Frontal cortex (tissue), 4 donors: Measurements from ENCODE around the gene THRAP3. TPM values are rescaled to one million over a fixed set of nuclear protein-coding genes. Genes with fewer than 3 reads are reported as not detected.
"Not testable (repeated sequence)": the region's sequence is repeated elsewhere in the genome, so short reads cannot be mapped to it uniquely, and the experiment has no call there.

Experiments used
- DNase-seq, 2 donors: peaks; one replicate each; pipeline ENCODE4 v3.0.0; 2012; ENCODE audit warnings: low spot score in 2 of 2
- FAIRE-seq: peaks from 2 replicates; lab custom pipeline; 2012; peaks lifted over from hg19 to GRCh38; lab: Jason Lieb, UNC
- total RNA-seq: library from RNA; depleted of rRNA; stranded (reverse); fragments of >200 nt; gene quantifications from one replicate; pipeline ENCODE4 v1.2.3, GENCODE V29; 2014
- donor health status: control.
- donor health status: control.
- donor health status: control.

THRAP3 gene
- total RNA-seq, 1 donor from 2014 or later, result 80.3 TPM

DNA sequence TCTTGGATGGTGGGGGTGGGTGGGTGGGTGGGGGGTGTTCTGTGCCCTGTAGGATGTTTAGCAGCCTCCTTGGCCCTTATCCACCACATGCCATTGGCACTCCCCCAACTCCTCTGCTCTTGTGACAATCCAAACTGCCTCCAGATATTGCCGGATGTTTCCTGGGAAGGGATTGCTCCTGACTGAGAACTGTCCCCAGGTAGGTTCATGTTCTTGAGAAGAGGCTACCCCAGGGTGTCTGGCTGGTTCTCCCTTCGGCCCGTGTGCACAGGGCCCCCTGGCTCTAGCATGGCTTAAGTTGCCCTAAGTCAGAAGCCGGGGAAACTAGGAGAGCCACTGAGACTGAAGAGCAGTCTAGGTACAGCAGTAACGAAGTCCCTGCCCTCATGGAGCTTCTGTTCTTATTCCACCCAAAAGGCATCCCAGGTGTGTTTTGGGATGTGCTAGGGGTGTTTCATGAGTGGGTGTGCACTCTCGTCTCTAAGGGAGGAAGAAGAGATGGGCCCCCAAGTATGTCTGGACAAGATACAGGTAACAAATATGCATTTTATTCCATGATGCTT is 19.8 kb upstream of the THRAP3 start:
- FAIRE-seq (no peak), DNase-seq (no peak)

DNA sequence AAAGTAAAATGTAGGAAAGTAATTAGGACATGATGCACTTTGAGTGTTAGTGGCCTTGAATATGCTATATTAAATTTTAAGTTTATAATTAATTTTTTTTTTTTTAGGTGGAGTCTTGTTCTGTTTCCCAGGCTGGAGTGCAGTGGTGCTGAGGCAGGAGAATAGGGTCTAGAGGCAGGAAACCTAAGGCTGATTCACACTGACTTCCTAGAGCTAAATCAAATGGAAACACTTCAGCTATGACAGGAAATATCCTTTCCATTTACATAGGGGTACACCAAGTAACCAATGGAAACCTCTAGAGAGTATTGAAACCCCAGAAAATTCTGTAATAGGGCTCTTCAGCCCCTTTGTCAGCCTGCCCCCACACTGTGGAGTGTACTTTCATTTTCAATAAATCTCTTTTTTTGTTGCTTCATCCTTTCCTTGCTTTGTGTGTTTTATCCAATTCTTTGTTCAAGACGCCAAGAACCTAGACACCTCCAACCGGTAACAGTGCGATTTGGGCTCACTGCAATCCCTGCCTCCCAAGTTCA is 17.9 kb upstream of the THRAP3 start:
- DNase-seq, result no peak
- FAIRE-seq, result no peak

DNA sequence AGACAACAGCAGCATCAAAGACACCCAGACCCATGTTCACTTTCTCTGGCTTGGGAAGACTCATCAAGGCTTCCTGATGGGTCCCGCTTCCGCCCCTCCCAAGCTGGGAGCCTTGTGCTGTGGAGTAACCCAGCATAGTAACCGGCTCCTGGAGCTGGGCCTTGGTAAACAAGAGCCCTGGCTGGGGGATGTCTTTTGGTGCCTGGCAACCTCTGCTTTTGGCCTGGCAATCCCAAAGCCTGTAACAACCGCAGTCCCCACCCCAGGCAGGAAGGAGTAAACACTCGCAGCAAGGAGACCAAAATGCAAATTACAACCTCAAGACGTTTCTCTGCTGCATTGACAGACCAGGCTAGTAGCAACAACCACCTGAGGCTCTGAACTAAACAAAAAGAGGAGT is 16.9 kb upstream of the THRAP3 start:
- FAIRE-seq, result no peak
- DNase-seq, result no peak

DNA sequence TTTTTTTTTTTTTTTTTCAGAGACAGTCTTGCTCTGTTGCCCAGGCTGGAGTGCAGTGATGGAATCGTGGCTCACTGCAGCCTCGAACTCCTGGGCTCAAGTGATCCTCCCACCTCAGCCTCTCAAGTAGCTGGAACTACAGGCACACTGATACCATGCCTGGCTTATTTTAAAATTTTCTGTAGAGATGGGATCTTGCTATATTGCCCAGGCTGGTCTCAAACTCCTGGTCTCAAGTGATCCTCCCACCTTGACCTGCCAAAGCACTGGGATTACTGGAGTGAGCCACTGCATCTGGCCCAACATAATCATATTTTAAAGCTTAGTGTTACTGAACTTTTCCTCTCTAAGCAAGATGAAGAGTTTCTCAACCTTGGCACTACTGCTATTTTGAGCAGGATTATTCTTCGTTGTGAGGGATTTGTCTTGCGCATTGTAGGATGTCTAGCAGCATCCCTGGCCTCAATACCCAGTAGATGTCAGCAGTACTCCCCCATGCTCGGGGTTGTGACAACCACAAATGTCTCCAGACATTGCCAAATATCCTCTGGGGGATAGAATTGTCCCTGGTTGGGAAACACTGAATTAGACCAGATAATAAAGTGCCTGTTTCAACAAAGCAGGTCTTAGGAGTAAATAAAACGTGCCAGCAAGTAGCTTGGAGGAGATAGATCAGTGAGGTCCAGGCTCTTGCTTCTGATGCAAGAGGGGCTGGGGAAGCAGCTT is 15.1 kb upstream of the THRAP3 start:
- DNase-seq, result no peak
- no peak for FAIRE-seq

DNA sequence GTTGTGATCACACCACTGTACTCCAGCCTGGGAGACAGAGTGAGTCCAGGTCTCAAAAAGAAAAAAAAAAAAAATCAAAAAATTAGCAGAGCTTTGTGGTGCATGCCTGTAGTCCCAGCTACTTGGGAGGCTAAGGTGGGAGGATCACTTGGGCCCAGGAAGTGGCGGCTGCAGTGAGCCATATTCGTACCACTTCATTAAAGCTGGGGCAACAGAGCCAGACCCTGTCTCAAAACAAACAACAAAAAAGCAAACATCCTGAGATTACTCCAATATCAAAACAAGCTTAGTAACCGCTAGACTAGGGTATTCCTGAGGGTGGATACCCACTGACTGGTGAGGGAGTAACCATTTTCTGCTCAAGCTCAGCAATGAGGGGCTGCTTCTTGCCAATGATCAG is 12.9 kb upstream of the THRAP3 start:
- FAIRE-seq, result no peak
- no peak for DNase-seq

DNA sequence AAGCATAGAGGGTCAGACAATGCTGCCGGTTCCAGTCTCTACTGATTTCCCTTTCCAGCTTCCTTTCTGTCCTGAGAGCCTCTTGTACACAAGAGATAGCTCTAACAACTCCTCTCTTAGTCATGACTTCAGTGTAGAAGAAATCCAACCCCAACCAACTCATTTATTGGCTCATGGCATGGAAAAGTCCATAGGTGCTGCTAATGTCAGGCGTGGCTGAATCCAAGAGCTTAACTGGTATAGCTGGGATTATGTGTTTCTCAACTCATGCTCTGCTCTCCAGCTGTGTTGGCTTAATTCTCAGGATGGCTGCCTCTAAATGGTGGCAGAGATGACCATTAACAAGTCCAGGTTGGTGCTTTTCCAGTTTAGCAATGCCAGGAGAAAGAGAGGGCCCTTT is 12.4 kb upstream of the THRAP3 start:
- FAIRE-seq, result no peak
- DNase-seq, result no peak

DNA sequence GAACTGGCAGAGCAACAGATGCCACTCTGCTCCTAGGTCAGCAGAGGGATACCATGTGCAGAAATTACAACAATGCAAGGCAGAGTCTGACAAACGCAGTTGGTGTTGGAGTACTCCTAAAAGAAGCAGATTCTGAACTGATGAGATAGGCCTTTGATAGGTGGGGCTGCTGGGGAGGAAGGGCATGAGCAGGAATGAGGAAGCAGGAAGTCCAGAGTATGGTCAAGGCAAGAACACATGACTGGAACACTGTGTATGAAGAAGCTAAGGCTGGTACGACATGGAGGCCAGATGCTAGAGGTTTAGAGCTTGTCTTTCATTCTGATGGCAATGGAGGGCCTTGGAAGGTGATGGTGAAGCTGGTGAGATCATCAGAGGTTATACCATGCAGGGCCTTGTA is 11.5 kb upstream of the THRAP3 start:
- DNase-seq, result no peak
- no peak for FAIRE-seq

DNA sequence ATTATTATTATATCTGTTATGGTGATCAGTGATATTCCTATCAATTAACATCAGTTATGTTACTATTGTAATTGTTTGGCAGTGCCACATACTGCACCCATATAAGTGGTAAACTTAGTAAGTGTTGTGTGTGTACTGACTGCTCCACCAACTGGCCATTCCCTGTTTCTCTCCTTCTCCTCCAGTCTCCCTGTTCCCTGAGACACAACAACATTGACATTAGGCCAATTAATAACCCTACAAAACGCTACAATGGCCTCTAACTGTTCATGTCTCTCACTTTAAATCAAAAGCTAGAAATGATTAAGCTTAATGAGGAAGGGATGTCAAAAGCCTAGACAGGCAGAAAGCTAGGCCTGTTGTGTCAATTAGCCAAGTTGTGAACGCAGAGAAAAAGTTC is 6.6 kb upstream of the THRAP3 start:
- FAIRE-seq (no peak), DNase-seq (no peak)

DNA sequence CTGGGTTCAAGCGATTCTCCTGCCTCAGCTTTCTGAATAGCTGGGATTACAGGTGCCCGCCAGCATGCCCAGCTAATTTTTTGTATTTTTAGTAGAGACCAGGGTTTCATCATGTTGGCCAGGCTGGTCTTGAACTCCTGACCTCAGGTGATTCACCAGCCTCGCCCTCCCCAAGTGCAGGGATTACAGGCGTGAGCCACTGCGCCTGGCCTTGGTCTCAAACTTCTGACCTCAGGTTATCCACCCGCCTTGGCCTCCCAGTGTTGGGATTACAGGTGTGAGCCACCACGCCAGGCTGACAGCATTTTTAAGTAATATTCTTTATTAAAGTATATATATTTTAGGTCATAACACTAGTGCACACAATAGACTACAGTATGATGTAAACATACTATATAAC is 2.3 kb upstream of the THRAP3 start:
- not testable (repeated sequence) for FAIRE-seq, DNase-seq

DNA sequence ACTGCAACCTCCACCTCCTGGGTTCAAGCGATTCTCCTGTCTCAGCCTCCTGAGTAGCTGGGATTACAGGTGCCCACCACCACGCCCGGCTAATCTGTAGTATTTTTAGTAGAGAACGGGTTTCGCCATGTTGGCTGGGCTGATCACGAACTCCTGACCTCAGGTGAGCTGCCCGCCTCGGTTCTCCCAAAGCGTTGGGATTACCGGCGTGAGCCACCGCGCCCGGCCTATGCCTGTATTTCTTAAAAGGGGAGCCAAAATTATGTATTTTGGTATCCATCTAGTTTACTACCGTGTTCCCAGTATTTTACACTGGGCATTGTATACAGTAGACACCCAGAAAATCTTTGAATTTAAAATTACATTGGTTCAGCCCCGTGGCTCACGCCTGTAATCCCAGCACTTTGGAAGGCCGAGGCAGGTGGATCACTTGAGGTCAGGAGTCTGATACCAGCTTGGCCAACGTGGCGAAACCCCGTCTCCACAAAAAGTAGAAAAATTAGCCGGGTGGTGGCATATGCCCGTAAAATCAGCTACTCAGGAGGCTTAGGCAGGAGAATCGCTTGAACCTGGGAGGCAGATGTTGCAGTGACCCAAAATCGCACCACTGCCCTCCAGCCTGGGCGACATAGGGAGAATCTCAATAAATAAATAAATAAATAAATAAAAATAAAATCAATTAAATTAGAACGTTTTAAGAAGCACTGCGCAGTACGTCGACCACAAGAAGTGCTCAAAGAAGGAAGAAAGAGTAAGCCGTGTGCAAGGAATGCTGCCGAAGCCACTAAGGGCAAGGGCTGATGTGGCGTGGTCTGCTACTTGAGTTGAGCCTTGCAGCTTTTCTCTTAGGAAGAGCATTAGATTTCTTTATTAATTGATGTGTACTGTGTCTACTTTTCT is 1.5 kb upstream of the THRAP3 start:
- no peak for FAIRE-seq
- DNase-seq, result no peak

DNA sequence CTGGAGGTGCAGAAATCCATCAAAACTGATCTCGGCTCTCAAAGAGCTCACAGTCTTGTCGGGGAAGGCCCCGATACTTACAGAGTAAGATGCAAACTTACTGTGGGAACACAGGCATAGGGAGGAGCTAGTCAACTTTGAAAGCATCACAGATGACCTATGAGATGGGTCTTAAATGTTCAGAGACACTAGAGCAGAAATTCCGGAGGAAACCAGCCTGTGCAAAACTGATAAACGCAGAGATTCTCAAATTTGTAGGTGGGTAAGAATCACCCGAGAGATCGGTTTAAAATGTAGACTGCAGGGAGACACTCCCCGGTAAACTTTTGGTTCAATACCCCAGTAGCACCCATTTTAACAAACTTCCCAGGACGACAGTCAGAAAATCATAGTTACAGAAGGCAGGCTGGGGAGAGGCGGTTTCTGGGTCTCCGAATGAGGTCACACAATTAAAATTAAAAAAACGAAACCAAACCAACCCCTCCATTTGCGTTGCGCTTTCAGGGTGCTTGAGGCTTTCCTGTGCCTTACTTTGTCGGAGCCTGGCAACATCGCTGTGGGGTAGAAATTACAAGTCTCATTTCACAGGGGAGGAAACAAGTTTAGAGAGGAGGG is 755 bp upstream of the THRAP3 start:
- FAIRE-seq, result no peak

DNA sequence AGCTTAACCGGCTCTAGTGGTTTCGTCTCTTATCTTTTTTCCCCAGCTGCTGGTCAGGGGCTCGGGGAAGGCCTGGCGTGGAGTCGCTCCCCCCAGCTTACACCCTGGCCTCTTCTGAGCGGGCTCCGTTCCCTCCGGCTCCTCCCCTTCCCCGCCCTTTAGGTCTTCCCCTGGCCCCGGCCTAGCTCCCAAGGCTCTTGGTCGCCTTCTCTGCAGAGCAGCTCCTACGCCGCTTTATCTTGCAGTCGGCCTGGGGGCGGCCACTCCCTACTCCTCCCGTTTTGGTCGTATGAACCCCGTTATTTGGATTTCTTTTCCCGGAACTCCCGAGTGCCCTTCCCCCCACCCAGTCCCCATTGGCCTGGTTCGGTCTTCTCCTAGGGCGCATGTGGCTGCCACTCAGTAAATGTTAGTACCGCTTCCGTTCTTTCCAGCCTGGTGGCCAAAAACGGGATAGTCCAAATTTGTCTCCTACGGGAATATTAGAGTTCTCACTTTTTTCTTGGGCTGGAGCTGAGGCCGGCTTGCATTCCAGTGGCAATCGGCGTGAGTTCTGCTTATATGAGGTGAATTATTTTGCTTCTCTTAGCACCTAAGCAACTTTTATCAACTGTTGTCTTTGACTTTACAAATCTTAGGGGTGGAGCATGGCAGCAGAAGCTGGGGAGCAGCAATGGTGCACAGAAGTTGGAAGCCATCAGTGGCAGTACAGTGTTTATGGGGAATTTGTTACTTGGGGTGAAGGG is 467 bp downstream of the THRAP3 start:
- FAIRE-seq (no peak), DNase-seq (peak in 1 of 2 donors; percentile 60)

More for the DNA sequence above, 755 bp upstream of the THRAP3 start:
- DNase-seq, result no peak

DNA sequence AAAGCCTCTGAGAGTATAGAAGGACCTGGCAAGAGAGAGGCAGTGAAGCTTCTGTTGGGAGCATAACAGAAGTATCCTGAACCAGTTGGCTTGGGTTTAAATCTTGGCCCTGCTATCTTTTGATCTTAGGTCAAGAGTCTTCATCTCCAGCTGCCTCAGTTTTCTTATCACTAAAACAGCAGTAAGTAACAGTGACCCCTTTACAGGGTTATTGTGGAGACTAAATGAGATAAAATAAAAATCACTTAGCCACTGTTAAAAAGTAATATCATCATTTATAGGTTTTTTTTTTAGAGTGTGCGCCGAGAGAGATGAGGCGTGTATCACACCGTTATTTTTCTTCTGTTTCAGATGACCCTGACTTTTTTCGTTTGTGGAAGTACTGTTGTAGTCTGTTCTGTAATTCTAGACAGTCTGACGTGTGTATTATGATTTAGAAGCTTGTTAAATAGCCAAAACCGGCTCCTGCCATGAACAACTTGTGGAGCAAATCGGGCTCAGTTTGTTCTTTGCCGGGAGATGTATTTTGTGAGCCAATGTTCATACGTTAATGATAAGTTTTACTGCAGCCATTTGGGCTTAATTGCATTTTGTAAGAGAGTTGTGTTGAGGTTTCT is 1.1 kb downstream of the THRAP3 start:
- DNase-seq (no peak), FAIRE-seq (no peak)

DNA sequence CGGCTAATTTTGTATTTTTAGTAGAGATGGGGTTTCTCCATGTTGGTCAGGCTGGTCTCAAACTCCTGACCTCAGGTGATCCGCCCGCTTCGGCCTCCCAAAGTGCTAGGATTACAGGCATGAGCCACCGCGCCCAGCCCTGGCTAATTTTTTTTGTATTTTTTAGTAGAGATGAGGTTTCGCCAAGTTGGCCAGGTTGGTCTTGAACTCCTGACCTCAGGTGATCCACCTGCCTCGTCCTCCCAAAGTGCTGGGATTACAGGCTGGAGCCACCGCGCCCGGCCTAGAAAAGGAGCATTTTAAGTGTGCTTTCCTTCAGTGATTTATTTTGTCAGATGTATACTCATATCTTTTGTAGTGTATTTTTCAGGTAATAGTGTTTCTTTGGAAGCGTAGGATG is 6.0 kb downstream of the THRAP3 start:
- FAIRE-seq, DNase-seq: not testable (repeated sequence)

DNA sequence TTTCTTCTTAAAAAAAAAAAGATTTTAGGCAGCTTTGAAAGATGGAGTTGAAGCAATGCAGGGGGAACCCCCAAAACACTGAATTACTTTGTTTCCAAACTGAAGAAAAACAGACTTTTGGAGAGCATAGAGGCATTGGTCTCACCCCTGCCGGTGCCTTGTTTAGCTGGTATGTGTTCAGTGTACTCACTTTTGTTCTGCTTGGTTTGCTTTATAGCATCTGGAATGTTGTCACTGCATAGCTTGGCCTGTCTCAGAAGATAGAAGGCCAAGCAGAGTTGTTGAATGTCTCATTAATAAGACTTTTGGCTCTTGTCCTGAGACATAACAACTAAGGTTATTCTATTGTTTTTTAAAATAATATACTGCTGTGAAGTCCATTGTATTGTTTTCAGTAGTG is 6.9 kb downstream of the THRAP3 start:
- no peak for DNase-seq
- no peak for FAIRE-seq

DNA sequence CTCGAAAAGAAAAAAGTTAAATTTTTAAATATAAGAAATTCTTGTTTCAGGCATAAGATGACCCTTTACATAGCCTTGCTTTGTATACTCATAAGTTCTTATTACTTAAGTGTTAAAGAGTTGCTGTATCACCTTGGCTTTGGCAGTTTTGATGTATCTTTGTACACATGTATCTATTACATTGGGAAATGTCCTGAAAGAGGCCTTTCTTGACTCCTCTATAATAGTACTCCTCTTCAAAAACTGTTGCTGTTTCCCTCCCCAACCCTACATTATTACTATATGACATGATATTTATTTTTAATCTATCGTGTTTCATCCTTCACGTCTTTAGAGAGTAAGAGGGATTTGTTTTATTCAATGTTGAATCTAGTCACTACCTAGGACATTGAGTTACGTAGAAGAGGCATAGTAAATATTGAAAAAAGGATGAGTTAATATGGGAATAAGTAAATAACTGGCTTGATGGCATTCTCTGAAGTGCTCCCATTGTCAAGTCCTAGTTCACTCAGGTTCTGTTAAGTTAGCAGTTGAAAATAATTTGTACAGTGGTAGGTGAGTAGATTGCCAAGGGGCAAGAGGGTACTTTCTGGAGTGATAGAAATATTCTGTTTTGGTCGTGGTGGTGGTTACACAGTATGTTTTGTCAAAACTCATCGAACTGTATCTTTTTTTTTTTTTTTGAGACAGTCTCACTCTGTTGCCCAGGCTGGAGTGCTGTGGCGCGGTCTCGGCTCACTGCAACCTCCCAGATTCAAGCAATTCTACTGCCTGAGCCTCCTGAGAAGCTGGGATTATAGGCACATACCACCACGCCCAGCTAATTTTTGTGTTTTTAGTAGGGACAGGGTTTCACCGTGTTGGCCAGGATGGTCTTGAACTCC is 8.2 kb downstream of the THRAP3 start:
- DNase-seq (no peak), FAIRE-seq (no peak)

DNA sequence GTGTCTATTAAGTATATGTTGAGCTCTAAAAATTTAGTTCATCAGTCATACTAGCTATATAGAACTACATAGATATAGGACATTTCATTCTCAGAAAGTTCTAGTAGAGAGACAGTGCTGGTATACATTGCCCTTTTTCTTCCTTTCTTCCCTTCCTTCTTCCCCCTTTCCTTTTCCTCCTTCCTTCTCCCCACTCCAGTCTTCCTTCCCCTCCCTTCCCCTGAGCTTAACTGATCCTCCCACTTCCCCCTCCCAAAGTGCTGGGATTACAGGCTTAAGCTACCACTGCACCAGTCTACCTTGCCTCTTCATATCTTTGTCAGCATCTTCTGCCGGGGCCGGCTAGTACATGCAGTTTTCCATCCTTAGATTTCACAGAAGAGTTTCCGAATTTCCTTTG is 12.1 kb downstream of the THRAP3 start:
- no peak for DNase-seq
- FAIRE-seq, result no peak

DNA sequence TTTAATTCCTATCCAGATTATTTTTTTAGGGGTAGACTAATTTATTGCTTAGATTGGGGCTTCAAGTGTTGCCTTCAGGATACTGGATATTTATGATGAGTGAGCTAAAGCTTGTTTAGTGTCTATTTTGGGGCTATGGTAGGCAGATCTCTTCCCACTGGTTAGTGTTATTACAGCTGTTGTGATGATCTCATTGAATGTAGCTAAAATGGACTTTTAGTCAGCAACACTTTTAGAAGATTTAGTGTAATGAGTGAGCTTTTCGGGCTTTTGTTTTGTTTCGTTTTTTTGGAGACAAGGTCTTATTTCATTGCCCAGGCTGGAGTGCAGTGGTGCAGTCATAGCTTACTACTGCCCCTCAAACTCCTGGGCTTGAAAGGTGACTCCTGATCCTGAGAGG is 14.2 kb downstream of the THRAP3 start:
- peak in 1 of 2 donors; percentile 47 for DNase-seq
- no peak for FAIRE-seq
